SK-N-SH (cell line): ENCODE measurements around the gene ZNF513. TPM values are rescaled to one million over a fixed set of nuclear protein-coding genes. Genes with fewer than 3 reads are reported as not detected.

ENCODE experiments used
- CTCF ChIA-PET: fragments of 300-600, 350-600 bp; formaldehyde crosslinking; extraction: SDS; loops from one replicate; lab custom pipeline; 2021; lab: Yijun Ruan, JAX
- POLR2A ChIA-PET: fragments of 350-600 bp; sonication (Branson Sonifier 250); formaldehyde crosslinking; extraction: SDS; loops from one replicate; lab custom pipeline; 2020; ENCODE audit warnings: antibody characterized with exemption, inconsistent platforms; lab: Yijun Ruan, JAX
- DNase-seq: peaks from one replicate; pipeline ENCODE4 v3.0.0; 2012
- H2AFZ ChIP-seq: fragments of 200-600 bp; sonication (generic); 2 replicates; pipeline ENCODE4 v1.8.1; 2016; ENCODE audit warnings: antibody characterized with exemption, mild to moderate bottlenecking, low read depth
- H3F3A ChIP-seq: fragments of 200-600 bp; sonication (generic); replicated peaks from 2 replicates; pipeline ENCODE3; 2016; ENCODE audit warnings: antibody characterized with exemption, mild to moderate bottlenecking; ENCODE audit not compliant: insufficient read depth
- H3K27ac ChIP-seq, 2 experiments: fragments of 200-500 bp in 1 of 2; fragments of 200-600 bp in 1 of 2; sonication (Bioruptor generic) in 1 of 2; sonication (generic), shearing (Covaris generic) in 1 of 2; 2 replicates each; pipeline versions ENCODE4 v1.5.1 to v1.6.1; 2014 to 2016; ENCODE audit warnings: low read depth in 2 of 2, inconsistent platforms in 1 of 2, low read length in 1 of 2, mild to moderate bottlenecking in 1 of 2, mixed read lengths in 1 of 2
- H3K27me3 ChIP-seq: fragments of 200-600 bp; sonication (generic), shearing (Covaris generic); 2 replicates; pipeline ENCODE4 v1.6.1; 2016; ENCODE audit warnings: mixed run types; ENCODE audit not compliant: insufficient read depth
- H3K36me3 ChIP-seq, 2 experiments: fragments of 200-500 bp in 1 of 2; fragments of 200-600 bp in 1 of 2; sonication (Bioruptor generic) in 1 of 2; sonication (generic) in 1 of 2; replicated peaks in 1 of 2; 2 replicates each; pipeline versions ENCODE3 to v1.5.1; 2014 to 2016; ENCODE audit warnings: low read length in 1 of 2, mild to moderate bottlenecking in 1 of 2; ENCODE audit not compliant: insufficient read depth in 2 of 2, control insufficient read depth in 1 of 2
- H3K4me1 ChIP-seq, 2 experiments: fragments of 200-500 bp in 1 of 2; fragments of 200-600 bp in 1 of 2; sonication (Bioruptor generic) in 1 of 2; sonication (generic), shearing (Covaris generic) in 1 of 2; 2 replicates each; pipeline versions ENCODE4 v1.5.1 to v1.6.1; 2014 to 2016; ENCODE audit warnings: low read depth in 1 of 2, low read length in 1 of 2, mixed run types in 1 of 2; ENCODE audit not compliant: insufficient read depth in 2 of 2, control insufficient read depth in 1 of 2
- H3K4me2 ChIP-seq: fragments of 200-600 bp; sonication (generic), shearing (Covaris generic); 2 replicates; pipeline ENCODE4 v1.6.1; 2017; ENCODE audit warnings: mixed run types
- H3K4me3 ChIP-seq, 2 experiments: fragments of 200-500 bp in 1 of 2; fragments of 200-600 bp in 1 of 2; sonication (Bioruptor generic) in 1 of 2; sonication (generic), shearing (Covaris generic) in 1 of 2; 2 replicates each; pipeline versions ENCODE4 v1.5.1 to v1.8.1; 2014 to 2016; ENCODE audit warnings: low read depth in 2 of 2, inconsistent platforms in 1 of 2, low read length in 1 of 2, mild to moderate bottlenecking in 1 of 2, mixed read lengths in 1 of 2, moderate library complexity in 1 of 2
- H3K79me2 ChIP-seq: fragments of 200-600 bp; sonication (generic); 2 replicates; pipeline ENCODE4 v1.8.1; 2017; ENCODE audit warnings: mild to moderate bottlenecking; ENCODE audit not compliant: insufficient read depth
- H3K9ac ChIP-seq: fragments of 200-600 bp; sonication (generic); 2 replicates; pipeline ENCODE4 v1.6.1; 2017; ENCODE audit warnings: mixed run types
- H3K9me2 ChIP-seq: fragments of 200-600 bp; sonication (generic); 2 replicates; pipeline ENCODE4 v1.6.1; 2017; ENCODE audit warnings: mixed run types
- H3K9me3 ChIP-seq: fragments of 200-600 bp; sonication (generic); 2 replicates; pipeline ENCODE4 v1.6.1; 2017; ENCODE audit warnings: mixed run types, mild to moderate bottlenecking, moderate library complexity
- H4K20me1 ChIP-seq: fragments of 200-600 bp; sonication (generic); 2 replicates; pipeline ENCODE4 v1.6.1; 2017; ENCODE audit warnings: mild to moderate bottlenecking, mixed run types; ENCODE audit not compliant: insufficient read depth
- CHD2 ChIP-seq: fragments of 150-350 bp; IDR thresholded peaks from 2 replicates; pipeline ENCODE4 v1.6.1; 2018; ENCODE audit warnings: low read length; ENCODE audit not compliant: partially characterized antibody
- ELF1 ChIP-seq: IDR thresholded peaks from 2 replicates; pipeline ENCODE4 v1.4.0; 2012
- EP300 ChIP-seq, 2 experiments: IDR thresholded peaks; 2 replicates each; pipeline versions ENCODE4 v1.4.0 to v1.6.1; 2012; ENCODE audit warnings: borderline replicate concordance in 1 of 2, low read depth in 1 of 2, low read length in 1 of 2
- FOSL2 ChIP-seq: IDR thresholded peaks from 2 replicates; pipeline ENCODE4 v1.4.0; 2012; ENCODE audit warnings: low read depth, mild to moderate bottlenecking, moderate library complexity, borderline replicate concordance
- FOXJ3 ChIP-seq: sonication (generic); formaldehyde crosslinking; IDR thresholded peaks from 2 replicates; pipeline ENCODE4 v1.5.1; 2020; ENCODE audit warnings: mild to moderate bottlenecking, missing genetic modification reagents
- GABPA ChIP-seq: IDR thresholded peaks from 2 replicates; pipeline ENCODE4 v1.4.0; 2012; ENCODE audit warnings: low read depth, mild to moderate bottlenecking
- GATA2 ChIP-seq: sonication (generic); formaldehyde crosslinking; IDR thresholded peaks from 2 replicates; pipeline ENCODE4 v1.5.0; 2020; ENCODE audit warnings: mild to moderate bottlenecking, missing genetic modification reagents
- IRF3 ChIP-seq: fragments of 150-350 bp; IDR thresholded peaks from 2 replicates; pipeline ENCODE4 v1.6.1; 2016; ENCODE audit warnings: mild to moderate bottlenecking, low read depth, low read length
- MEF2A ChIP-seq: IDR thresholded peaks from 2 replicates; pipeline ENCODE4 v1.4.0; 2012; ENCODE audit warnings: low read depth, borderline replicate concordance
- MXI1 ChIP-seq: IDR thresholded peaks from 2 replicates; pipeline ENCODE4 v1.6.1; 2012; ENCODE audit warnings: mild to moderate bottlenecking, low read depth, low read length, improper control_type of control experiment
- NRF1 ChIP-seq: IDR thresholded peaks from 2 replicates; pipeline ENCODE4 v1.6.1; 2012; ENCODE audit warnings: low read depth, mild to moderate bottlenecking, low read length
- POLR2AphosphoS5 ChIP-seq: IDR thresholded peaks from 2 replicates; pipeline ENCODE4 v1.6.1; 2012; ENCODE audit warnings: low read depth, low read length
- RAD21 ChIP-seq: IDR thresholded peaks from 2 replicates; pipeline ENCODE4 v1.6.1; 2012; ENCODE audit warnings: mild to moderate bottlenecking, low read length
- RCOR1 ChIP-seq: fragments of 150-350 bp; IDR thresholded peaks from 2 replicates; pipeline ENCODE4 v1.6.1; 2017; ENCODE audit warnings: antibody characterized with exemption, low read length
- REST ChIP-seq: IDR thresholded peaks from 2 replicates; pipeline ENCODE4 v1.6.1; 2012; ENCODE audit warnings: mild to moderate bottlenecking, low read depth, low read length, moderate library complexity
- RFX5 ChIP-seq: IDR thresholded peaks from 2 replicates; pipeline ENCODE4 v1.6.1; 2012; ENCODE audit warnings: mild to moderate bottlenecking, improper control_type of control experiment, low read length
- SIN3A ChIP-seq: IDR thresholded peaks from 2 replicates; pipeline ENCODE4 v1.6.1; 2012; ENCODE audit warnings: low read depth, mild to moderate bottlenecking, low read length, moderate library complexity, borderline replicate concordance
- SMC3 ChIP-seq: IDR thresholded peaks from 2 replicates; pipeline ENCODE4 v1.6.1; 2012; ENCODE audit warnings: low read depth, low read length, improper control_type of control experiment
- TAF1 ChIP-seq: IDR thresholded peaks from 2 replicates; pipeline ENCODE4 v1.6.1; 2012; ENCODE audit warnings: low read depth, mild to moderate bottlenecking, low read length, moderate library complexity, borderline replicate concordance
- TCF12 ChIP-seq: IDR thresholded peaks from 2 replicates; pipeline ENCODE4 v1.4.0; 2012
- TEAD4 ChIP-seq: IDR thresholded peaks from 2 replicates; pipeline ENCODE4 v1.4.0; 2012; ENCODE audit warnings: mild to moderate bottlenecking, borderline replicate concordance; ENCODE audit not compliant: insufficient read depth
- YY1 ChIP-seq: IDR thresholded peaks from 2 replicates; pipeline ENCODE4 v1.4.0; 2012; ENCODE audit warnings: low read depth, mild to moderate bottlenecking
- ZBTB33 ChIP-seq: IDR thresholded peaks from 2 replicates; pipeline ENCODE4 v1.4.0; 2012; ENCODE audit warnings: low read depth, borderline replicate concordance
- WGBS: methylation state at CpG from one replicate; pipeline ENCODE4 v1.1.6; 2017; ENCODE audit warnings: low lambda C conversion rate; 5-methylcytosine and 5-hydroxymethylcytosine counted together
- polyA plus RNA-seq, 3 experiments: library from polyadenylated mRNA; depleted of rRNA; stranded (reverse); fragments of >200 nt; gene quantifications; 2 replicates each; pipeline ENCODE4 v1.2.3, GENCODE V29; 2012

Gene ZNF513
- polyA plus RNA-seq, 1 of the 3 experiments (the other 2 are of a cell fraction): 53.8 TPM

GRCh38 chr2:27380626-27381545 lies at the start of gene ZNF513 (continued):
- TF ChIP-seq TEAD4 (no peak), FOSL2 (no peak; the same call in 1 of the 2 replicates), YY1 (peak; percentile 76), ZBTB33 (peak; percentile 58; the same call in 1 of the 2 replicates), MXI1 (peak; percentile 76), TAF1 (peak; percentile 60; the same call in 1 of the 2 replicates), CHD2 (peak; percentile 96), SMC3 (no peak), FOXJ3 (CRISPR knock-in tag) (peak; percentile 23; the same call in 1 of the 2 replicates), IRF3 (peak; percentile 36; the same call in 1 of the 2 replicates), GABPA (peak; percentile 94), MEF2A (no peak), EP300 (IDR thresholded peaks at IDR 0.05; ENCODE audit: borderline replicate concordance in 1 of 2, low read depth in 1 of 2, low read length in 1 of 2) (no peak)

GRCh38 chr2:27428978-27429541 lies 48.5 kb upstream of the ZNF513 start:
- Histone ChIP-seq H3K36me3 (peaks cover 10 to 17% of the 10 kb centered on the region in 2 experiments), H3K4me3 (peak overlapping the region; percentile 74 to 92), H3K9me2 (no peaks in the 10 kb centered on the region), H3K4me2 (peak overlapping the region; percentile 84), H2AFZ (peak overlapping the region; percentile 77; the same call in 1 of the 2 replicates), H4K20me1 (peaks cover 46% of the 10 kb centered on the region), H3K27me3 (no peaks in the 10 kb centered on the region), H3K9ac (peak overlapping the region; percentile 98), H3K27ac (peak overlapping the region; percentile 92 to 93), H3K4me1 (peaks cover 6 to 10% of the 10 kb centered on the region in 2 experiments; a peak in 3 of 4 replicates), H3K9me3 (no peaks in the 10 kb centered on the region), H3K79me2 (peaks cover 51% of the 10 kb centered on the region), H3F3A (peaks cover 17% of the 10 kb centered on the region)
- ChIA-PET CTCF (interaction anchor here (0.8 to 7.0 kb wide), 9 partner anchors 11 to 254 kb away, joined by 3 to 94 read pairs (median 7); partner anchors contain the start of gene PPM1G), POLR2A (interaction anchor here (0.6 to 4.3 kb wide), 18 partner anchors 15 to 235 kb away, joined by 3 to 66 read pairs (median 5); partner anchors contain the start of genes CCDC121, EIF2B4, GPN1 and GTF3C2)
- DNase-seq: peak; percentile 98
- 0% methylated on average over 10 of the region's 51 CpGs for WGBS
- TF ChIP-seq RCOR1 (0 out of 2 replicates have a peak, but pooled peaks have one; percentile 36), TCF12 (no peak), POLR2AphosphoS5 (no peak), TAF1 (peak; percentile 31; the same call in 1 of the 2 replicates), REST (peak; percentile 48; the same call in 1 of the 2 replicates), ELF1 (no peak), RAD21 (no peak), MEF2A (no peak), SIN3A (peak; percentile 64), RFX5 (0 out of 2 replicates have a peak, but pooled peaks have one; percentile 18), MXI1 (peak; percentile 88), NRF1 (peak; percentile 86), GATA2 (CRISPR knock-in tag) (no peak), CHD2 (peak; percentile 10)
